K562 (cell line): ENCODE measurements around the gene GIGYF1. TPM values are rescaled to one million over a fixed set of nuclear protein-coding genes. Genes with fewer than 3 reads are reported as not detected.

Experiments
- ATF6 ChIP-seq: sonication (generic); formaldehyde crosslinking; IDR thresholded peaks from 2 replicates; pipeline ENCODE4 v1.4.0; 2020; ENCODE audit warnings: mild to moderate bottlenecking, missing genetic modification reagents
- CTCF ChIP-seq, 3 experiments: IDR thresholded peaks in 2 of 3; conservative IDR thresholded peaks in 1 of 3; 2 replicates each; pipeline ENCODE4 v1.5.1; 2011 to 2012; ENCODE audit warnings: low read length in 3 of 3, mild to moderate bottlenecking in 3 of 3, control low read depth in 2 of 3, improper control_type of control experiment in 1 of 3, inconsistent platforms in 1 of 3, low read depth in 1 of 3, mixed read lengths in 1 of 3, moderate library complexity in 1 of 3; ENCODE audit not compliant: insufficient read depth in 2 of 3
- CXXC5 ChIP-seq: fragments of 250-450 bp; sonication (Bioruptor Pico); IDR thresholded peaks from 2 replicates; pipeline ENCODE4 v1.8.0; 2022; ENCODE audit warnings: inconsistent platforms, mild to moderate bottlenecking, moderate library complexity
- GATAD2B ChIP-seq: fragments of 450-650 bp; IDR thresholded peaks from 2 replicates; pipeline ENCODE4 v1.6.1; 2017; ENCODE audit warnings: mild to moderate bottlenecking, borderline replicate concordance
- HBP1 ChIP-seq: fragments of 450-650 bp; formaldehyde crosslinking; IDR thresholded peaks from 2 replicates; pipeline ENCODE4 v1.4.0; 2022; ENCODE audit warnings: missing genetic modification characterization
- HMGN3 ChIP-seq: IDR thresholded peaks from 2 replicates; pipeline ENCODE4 v1.6.1; 2011; ENCODE audit warnings: borderline replicate concordance, low read depth, mild to moderate bottlenecking, mixed read lengths, low read length; ENCODE audit not compliant: insufficient read length; ENCODE audit errors: extremely low read depth
- MAZ ChIP-seq, 2 experiments: fragments of 450-650 bp in 1 of 2; sonication (generic) in 1 of 2; formaldehyde crosslinking; IDR thresholded peaks in 1 of 2; conservative IDR thresholded peaks in 1 of 2; 2 replicates each; pipeline versions ENCODE4 v1.4.0 to v1.5.0; 2020; ENCODE audit warnings: mild to moderate bottlenecking in 1 of 2, missing genetic modification reagents in 1 of 2
- MYNN ChIP-seq, 2 experiments: sonication (generic); formaldehyde crosslinking in 1 of 2; IDR thresholded peaks; 2 replicates each; pipeline versions ENCODE4 v1.5.0 to v1.6.1; 2016 to 2020; ENCODE audit warnings: antibody characterized with exemption in 1 of 2, missing genetic modification reagents in 1 of 2
- NFYB ChIP-seq: IDR thresholded peaks from 2 replicates; pipeline ENCODE4 v1.6.1; 2011; ENCODE audit warnings: mild to moderate bottlenecking, moderate library complexity; ENCODE audit not compliant: insufficient read length; ENCODE audit errors: extremely low read depth
- PPARD ChIP-seq: fragments of 250-450 bp; sonication (Bioruptor Pico); IDR thresholded peaks from 2 replicates; pipeline ENCODE4 v1.8.0; 2022; ENCODE audit warnings: inconsistent platforms, mild to moderate bottlenecking, moderate library complexity
- RBM14 ChIP-seq: fragments of 200-400 bp; formaldehyde crosslinking; IDR thresholded peaks from 2 replicates; pipeline ENCODE4 v1.6.1; 2018; ENCODE audit warnings: low read depth, mild to moderate bottlenecking, low read length, moderate library complexity, borderline replicate concordance; ENCODE audit not compliant: insufficient read depth
- TAF1 ChIP-seq: IDR thresholded peaks from 2 replicates; pipeline ENCODE4 v1.6.1; 2011; ENCODE audit warnings: mild to moderate bottlenecking, low read length, moderate library complexity; ENCODE audit not compliant: insufficient read depth, control insufficient read depth, severe bottlenecking; ENCODE audit errors: extremely low read depth
- TEAD2 ChIP-seq: fragments of 450-650 bp; IDR thresholded peaks from 2 replicates; pipeline ENCODE4 v1.6.1; 2016; ENCODE audit warnings: missing genetic modification characterization, control low read depth, missing compliant biosample characterization
- USF1 ChIP-seq: sonication (generic); formaldehyde crosslinking; IDR thresholded peaks from 2 replicates; pipeline ENCODE4 v1.9.0; 2022; ENCODE audit warnings: mild to moderate bottlenecking, missing genetic modification reagents
- ZBTB33 ChIP-seq: sonication (generic); formaldehyde crosslinking; IDR thresholded peaks from 2 replicates; pipeline ENCODE4 v1.8.1; 2023; ENCODE audit warnings: mild to moderate bottlenecking, missing genetic modification reagents
- ZNF3 ChIP-seq: fragments of 250-450 bp; sonication (Bioruptor Pico); IDR thresholded peaks from 2 replicates; pipeline ENCODE4 v1.5.0; 2021; ENCODE audit warnings: mild to moderate bottlenecking, moderate library complexity
- polyA plus RNA-seq, 8 experiments: library from polyadenylated mRNA; depleted of rRNA in 4 of 8; stranded (reverse) in 5 of 8; unstranded in 3 of 8; fragments of >200 nt; fragmentation: Nextera tagmentation in 2 of 8; fragmentation: Illumina TruSeq in 1 of 8; extraction: Ambion mirVana in 2 of 8; extraction: Trizol in 1 of 8; gene quantifications; 2 replicates each; pipeline versions ENCODE4 v1.2.1 to v1.2.3, GENCODE V29; 2011 to 2014; ENCODE audit warnings: inconsistent platforms in 1 of 8, missing spikeins in 1 of 8
- total RNA-seq, 7 experiments: library from RNA; depleted of rRNA in 6 of 7; stranded (reverse); fragments of >200 nt in 6 of 7; fragmentation: Illumina TruSeq in 2 of 7; extraction: Trizol in 2 of 7; gene quantifications; 2 replicates each; pipeline versions ENCODE4 v1.2.1 to v1.2.3, GENCODE V29; 2011 to 2021; ENCODE audit warnings: low replicate concordance in 1 of 7

Gene GIGYF1
- total and polyA plus RNA-seq, 9 of the 15 experiments (the other 6 are each of a cell fraction or from before 2014, with no cell fraction given), result 0.56 to 76.2 (median 16.8) TPM

- TF ChIP-seq ZBTB33 (CRISPR knock-in tag) (no peak), ATF6 (CRISPR knock-in tag) (no peak), NFYB (no peak), CTCF (IDR thresholded peaks at IDR 0.05 in 2 of 3, conservative IDR thresholded peaks at IDR 0.05 in 1 of 3; ENCODE audit: insufficient read depth in 2 of 3, low read depth in 1 of 3, low read length in 3 of 3) (no peak), RBM14 (0 out of 2 replicates have a peak, but pooled peaks have one; percentile 23), HBP1 (CRISPR knock-in tag) (no peak), PPARD (CRISPR knock-in tag) (no peak), USF1 (CRISPR knock-in tag) (no peak), CXXC5 (peak; percentile 60; the same call in 1 of the 2 replicates), MYNN (IDR thresholded peaks at IDR 0.05) (no peak), MYNN (CRISPR knock-in tag; IDR thresholded peaks at IDR 0.05) (no peak), GATAD2B (0 out of 2 replicates have a peak, but pooled peaks have one; percentile 66), ZNF3 (CRISPR knock-in tag) (no peak), TEAD2 (tag) (no peak), HMGN3 (peak; percentile 50), TAF1 (no peak), MAZ (CRISPR knock-in tag; conservative IDR thresholded peaks at IDR 0.05 in 1 of 2, IDR thresholded peaks at IDR 0.05 in 1 of 2) (no peak; a peak in 1 of 4 replicates)
Observed at GRCh38 chr7:100675105-100675451, 19.0 kb downstream of the GIGYF1 start (continued).
